GM10266 (cell line): ENCODE measurements around the gene SMNDC1.
A peak's percentile ranks its signal among the peaks of the same experiment; 100 is the strongest.

ENCODE experiments used
- DNase-seq: peaks from one replicate; pipeline ENCODE4 v3.0.0; 2012; ENCODE audit errors: extremely low spot score
- CTCF ChIP-seq: IDR thresholded peaks from 2 replicates; pipeline ENCODE4 v1.5.1; 2012; ENCODE audit warnings: mild to moderate bottlenecking, low read depth; ENCODE audit not compliant: control insufficient read depth, insufficient read depth; ENCODE audit errors: missing control alignments

The SMNDC1 gene

GRCh38 chr10:110304780-110305421 is at the start of gene SMNDC1:
SMNDC1 (minus strand) TSS chr10:110304920; CDS start chr10:110303587, 1,333 bp downstream.
- peak; percentile 98 for DNase-seq
- TF ChIP-seq CTCF = no peak

GRCh38 chr10:110354322-110354766 is 49.6 kb upstream of the SMNDC1 start:
- TF ChIP-seq CTCF = peak; percentile 83
- peak; percentile 64 for DNase-seq

GRCh38 chr10:110353244-110354119 is 48.8 kb upstream of the SMNDC1 start:
- no peak for DNase-seq

GRCh38 chr10:110352930-110353243 is 48.2 kb upstream of the SMNDC1 start:
- TF ChIP-seq CTCF = no peak
- DNase-seq = no peak

More at GRCh38 chr10:110353244-110354119, 48.8 kb upstream of the SMNDC1 start:
- no peak for TF ChIP-seq CTCF

GRCh38 chr10:110350812-110351211 is 46.1 kb upstream of the SMNDC1 start:
- DNase-seq = no peak
- no peak for TF ChIP-seq CTCF

GRCh38 chr10:110349831-110350230 is 45.1 kb upstream of the SMNDC1 start:
- TF ChIP-seq CTCF = no peak
- DNase-seq = no peak

GRCh38 chr10:110349386-110349785 is 44.7 kb upstream of the SMNDC1 start:
- TF ChIP-seq CTCF = no peak
- no peak for DNase-seq
